H1 (cell line): Measurements from ENCODE around the gene SH3BP5. TPM values are rescaled to one million over a fixed set of nuclear protein-coding genes. Genes with fewer than 3 reads are reported as not detected.

Experiments used
- ATF2 ChIP-seq: IDR thresholded peaks from 2 replicates; pipeline ENCODE4 v1.6.1; 2012; ENCODE audit warnings: low read length, inconsistent platforms
- BCL11A ChIP-seq, 2 experiments: IDR thresholded peaks; one replicate each; pipeline ENCODE4 v1.6.1; 2011; ENCODE audit warnings: low read depth in 2 of 2, low read length in 2 of 2, mild to moderate bottlenecking in 2 of 2
- GABPA ChIP-seq: IDR thresholded peaks from 2 replicates; pipeline ENCODE4 v1.6.1; 2011; ENCODE audit warnings: mild to moderate bottlenecking, low read length, moderate library complexity, borderline replicate concordance; ENCODE audit not compliant: insufficient read depth
- HDAC6 ChIP-seq: IDR thresholded peaks from one replicate; pipeline ENCODE4 v1.7.1; 2012; ENCODE audit warnings: low read depth, mild to moderate bottlenecking, inconsistent platforms, low read length, moderate library complexity
- TEAD4 ChIP-seq: IDR thresholded peaks from 2 replicates; pipeline ENCODE4 v1.6.1; 2012; ENCODE audit warnings: low read depth, low read length, inconsistent platforms, mixed read lengths
- USF2 ChIP-seq: IDR thresholded peaks from 2 replicates; pipeline ENCODE4 v1.6.1; 2011; ENCODE audit warnings: low read length, improper control_type of control experiment
- ZNF274 ChIP-seq: IDR thresholded peaks from 2 replicates; pipeline ENCODE4 v1.7.0; 2012; ENCODE audit warnings: low read length, borderline replicate concordance; ENCODE audit errors: extremely low read depth
- polyA plus RNA-seq, 7 experiments: library from polyadenylated mRNA; depleted of rRNA in 3 of 7; stranded (reverse) in 5 of 7; unstranded in 2 of 7; fragments of >200 nt in 5 of 7; fragments of 200-250 nt in 2 of 7; gene quantifications; 1 replicate in 5 of 7; 2 replicates in 1 of 7; 4 replicates in 1 of 7; pipeline versions ENCODE4 v1.2.1 to v1.2.3, GENCODE V29; 2011 to 2013; ENCODE audit warnings: missing spikeins in 2 of 7, mixed read lengths in 2 of 7
- total RNA-seq: library from RNA; stranded (reverse); fragmentation: NEBNext Ultra II Directional; extraction: Animal tissue kit (Norgen Biotek cat#: 25700); gene quantifications from 2 replicates; pipeline ENCODE4 v1.2.1, GENCODE V29; 2021

Gene SH3BP5
- total and polyA plus RNA-seq, 2 of the 8 experiments (the other 6 are each of a cell fraction or from before 2014, with no cell fraction given) = 7.1 to 9.7 TPM

DNA sequence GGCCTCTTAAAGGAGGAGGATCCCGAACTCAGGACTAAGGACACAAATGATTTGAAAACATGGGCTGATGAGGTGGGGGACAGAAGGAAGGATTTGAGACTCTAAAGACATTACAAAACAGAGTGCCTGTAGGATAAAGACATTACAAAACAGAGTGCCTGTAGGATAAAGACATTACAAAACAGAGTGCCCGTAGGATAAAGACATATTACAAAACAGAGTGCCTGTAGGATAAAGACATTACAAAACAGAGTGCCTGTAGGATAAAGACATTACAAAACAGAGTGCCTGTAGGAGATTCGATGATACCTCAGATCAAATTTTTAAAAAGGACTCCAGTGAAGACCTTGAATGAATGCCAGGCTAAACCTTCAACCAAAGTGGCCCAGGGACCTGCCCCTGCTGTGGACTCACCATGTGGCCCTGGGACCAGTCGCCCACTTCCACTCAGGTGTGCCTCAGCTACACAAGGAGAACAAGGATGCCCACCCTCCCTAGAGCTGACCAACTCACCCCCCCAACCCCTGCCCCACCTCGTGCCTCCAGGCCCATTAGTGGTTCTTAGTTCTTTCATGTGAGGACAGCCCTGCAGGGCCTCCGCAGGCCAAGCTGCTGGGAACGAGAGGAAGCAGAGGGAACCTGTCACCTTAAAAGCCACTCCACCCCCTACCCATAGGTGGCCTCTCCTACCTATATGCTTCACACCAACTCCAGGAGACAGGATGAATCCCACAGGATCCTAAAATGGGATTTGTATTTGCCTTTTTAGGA lies 59.8 kb downstream of the SH3BP5 start (continued):
- TF ChIP-seq BCL11A (IDR thresholded peaks at IDR 0.05; ENCODE audit: low read depth in 2 of 2, low read length in 2 of 2) (no peak), ATF2 (no peak), TEAD4 (no peak), GABPA (no peak), HDAC6 (no peak), ZNF274 (no peak), USF2 (no peak)
